Caco-2 (cell line): ENCODE data around the gene PCDHGB3. TPM values are rescaled to one million over a fixed set of nuclear protein-coding genes. Genes with fewer than 3 reads are reported as not detected.
"Not testable (repeated sequence)": the region's sequence is repeated elsewhere in the genome, so short reads cannot be mapped to it uniquely, and the experiment has no call there.

Experiments
- BruUV-seq: library from RNA; stranded (reverse); fragments of 400-500 nt; replicated peaks from 2 replicates; lab custom pipeline; 2021; lab: Mats Ljungman, UMichigan
- CTCF ChIA-PET: fragments of 300-600 bp; sonication (Branson Sonifier 250); formaldehyde crosslinking; loops from one replicate; lab custom pipeline; 2022; ENCODE audit warnings: antibody characterized with exemption; lab: Charles Lee
- POLR2A ChIA-PET: fragments of 300-600 bp; sonication (Branson Sonifier 250); formaldehyde crosslinking; loops from one replicate; lab custom pipeline; 2022; ENCODE audit warnings: antibody characterized with exemption; lab: Charles Lee
- DNase-seq, 2 experiments: peaks; one replicate each; pipeline versions ENCODE4 v3.0.0 to v3.0.0-alpha.2; 2020 to 2022
- H3K27me3 ChIP-seq: replicated peaks from 2 replicates; pipeline ENCODE4 v1.6.0; 2011; ENCODE audit warnings: low read length; ENCODE audit not compliant: control insufficient read depth, insufficient read depth
- H3K36me3 ChIP-seq: 2 replicates; pipeline ENCODE4 v1.5.1; 2011; ENCODE audit warnings: low read length; ENCODE audit not compliant: control insufficient read depth, insufficient read depth
- H3K4me1 ChIP-seq: fragments of 250-450 bp; sonication (Bioruptor Pico); 2 replicates; pipeline ENCODE4 v1.5.1; 2020; ENCODE audit warnings: mild to moderate bottlenecking
- H3K4me3 ChIP-seq: 2 replicates; pipeline ENCODE4 v1.5.1; 2011; ENCODE audit warnings: low read depth, mild to moderate bottlenecking, control low read depth, low read length
- H3K9me3 ChIP-seq: fragments of 250-450 bp; sonication (Bioruptor Pico); 2 replicates; pipeline ENCODE4 v1.5.1; 2020; ENCODE audit warnings: mild to moderate bottlenecking, moderate library complexity
- H3K27ac Mint-ChIP-seq: one replicate; pipeline ENCODE4 v1.8.0; 2022; ENCODE audit warnings: mixed read lengths; ENCODE audit not compliant: unreplicated experiment
- H3K27me3 Mint-ChIP-seq: one replicate; pipeline ENCODE4 v1.8.0; 2022; ENCODE audit warnings: mixed read lengths; ENCODE audit not compliant: insufficient read depth, unreplicated experiment
- H3K36me3 Mint-ChIP-seq: one replicate; pipeline ENCODE4 v1.8.0; 2022; ENCODE audit warnings: mild to moderate bottlenecking, mixed read lengths; ENCODE audit not compliant: insufficient read depth, unreplicated experiment
- H3K4me1 Mint-ChIP-seq: one replicate; pipeline ENCODE4 v1.8.0; 2022; ENCODE audit warnings: low read depth, mixed read lengths; ENCODE audit not compliant: unreplicated experiment
- H3K4me3 Mint-ChIP-seq: one replicate; pipeline ENCODE4 v1.8.0; 2022; ENCODE audit warnings: mild to moderate bottlenecking, moderate library complexity, mixed read lengths; ENCODE audit not compliant: unreplicated experiment
- H3K9me3 Mint-ChIP-seq: one replicate; pipeline ENCODE4 v1.8.0; 2022; ENCODE audit warnings: mixed read lengths; ENCODE audit not compliant: unreplicated experiment
- CTCF ChIP-seq, 2 experiments: fragments of 200-600 bp in 1 of 2; IDR thresholded peaks; 1 replicate in 1 of 2; 2 replicates in 1 of 2; pipeline versions ENCODE4 v1.5.1 to v1.8.0; 2011 to 2022; ENCODE audit warnings: antibody characterized with exemption in 1 of 2, control low read depth in 1 of 2, inconsistent platforms in 1 of 2, low read depth in 1 of 2, low read length in 1 of 2, mild to moderate bottlenecking in 1 of 2, moderate library complexity in 1 of 2; ENCODE audit not compliant: insufficient read depth in 1 of 2, severe bottlenecking in 1 of 2, unreplicated experiment in 1 of 2
- intact Hi-C: fragments of 100-400 bp; cut with micrococcal nuclease; formaldehyde crosslinking; loops from one replicate; pipeline ENCODE4 v1.10.0; 2022; ENCODE audit not compliant: unreplicated experiment
- total RNA-seq: library from RNA; stranded (reverse); gene quantifications from 2 replicates; pipeline ENCODE4 v1.2.3, GENCODE V29; 2022

The PCDHGB3 gene
- total RNA-seq, 1 experiment from 2014 or later, result 0.54 TPM

DNA sequence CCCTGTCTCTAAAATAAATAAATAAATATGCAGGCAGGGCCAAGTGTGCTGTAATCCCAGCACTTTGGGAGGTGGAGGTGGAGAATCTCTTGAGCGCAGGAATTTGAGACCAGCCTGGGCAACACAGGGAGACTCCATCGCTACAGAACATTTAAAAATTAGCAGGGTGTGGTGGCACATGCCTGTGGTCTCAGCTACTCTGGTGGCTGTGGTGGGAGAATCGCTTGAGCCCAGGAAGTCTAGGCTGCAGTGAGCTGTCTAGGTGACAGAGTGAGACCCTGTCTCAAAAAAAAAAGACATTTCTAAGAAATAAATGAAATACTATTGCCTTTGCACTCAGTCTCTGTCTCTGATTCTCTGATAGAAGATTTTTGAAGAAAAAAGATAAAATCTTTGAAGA is 41.5 kb downstream of the PCDHGB3 start:
- DNase-seq, result no peak
- BruUV-seq, result no TSS peak
- peaks cover 10% of the 10 kb centered on the region for H3K9me3 ChIP-seq
- intact Hi-C loops, result loop anchor here (5.0 kb wide), 1 partner anchor 89 kb away; the partner anchor contains the start of gene TAF7
- Mint-ChIP-seq H3K27ac (no peak overlapping the region), H3K36me3 (peaks cover 4% of the 10 kb centered on the region), H3K4me1 (no peaks in the 10 kb centered on the region), H3K9me3 (peaks cover 35% of the 10 kb centered on the region), H3K4me3 (no peak overlapping the region), H3K27me3 (no peaks in the 10 kb centered on the region)
- ChIA-PET CTCF (no interaction called here), POLR2A (no interaction called here)
- no peak for TF ChIP-seq CTCF (IDR thresholded peaks at IDR 0.05; ENCODE audit: insufficient read depth in 1 of 2, low read depth in 1 of 2, low read length in 1 of 2, severe bottlenecking in 1 of 2, unreplicated experiment in 1 of 2)
- H3K4me3 ChIP-seq, result no peak overlapping the region
- H3K4me1 ChIP-seq, result no peaks in the 10 kb centered on the region
- no peaks in the 10 kb centered on the region for H3K36me3 ChIP-seq
- H3K27me3 ChIP-seq, result no peaks in the 10 kb centered on the region

GRCh38 chr5:141412854-141413539 is 43.0 kb downstream of the PCDHGB3 start, which contains the start of gene PCDHGA10:
Gene PCDHGA10, plus strand, starts transcription at chr5:141412987. Its CDS starts 189 bp downstream, at chr5:141413176.
- peak in 1 of 2 experiments; percentile 50 for DNase-seq
- Mint-ChIP-seq H3K9me3 (peaks cover 37% of the 10 kb centered on the region), H3K27ac (no peak within 1 kb of the TSS), H3K36me3 (peaks cover 8% of the 10 kb centered on the region), H3K4me3 (peak within 1 kb of the TSS; percentile 86), H3K4me1 (no peaks in the 10 kb centered on the region), H3K27me3 (no peaks in the 10 kb centered on the region)
- Histone ChIP-seq H3K4me1 (no peaks in the 10 kb centered on the region), H3K36me3 (no peaks in the 10 kb centered on the region), H3K4me3 (peak within 1 kb of the TSS; percentile 49), H3K27me3 (no peaks in the 10 kb centered on the region), H3K9me3 (peaks cover 11% of the 10 kb centered on the region)
- TSS peak; percentile 19 for BruUV-seq
- intact Hi-C loops, result loop anchor here (1.0 to 5.0 kb wide), 4 partner anchors 91 to 147 kb away; partner anchors contain the start of gene TAF7
- TF ChIP-seq CTCF (IDR thresholded peaks at IDR 0.05; ENCODE audit: insufficient read depth in 1 of 2, low read depth in 1 of 2, low read length in 1 of 2, severe bottlenecking in 1 of 2, unreplicated experiment in 1 of 2), result peak; percentile 50 to 55
- POLR2A ChIA-PET, result interaction anchor here (1.4 kb wide), 1 partner anchor 92 kb away, joined by 4 read pairs; the partner anchor contains the start of gene TAF7
- CTCF ChIA-PET, result interaction anchor here (0.9 to 2.1 kb wide), 8 partner anchors 87 to 190 kb away, joined by 3 to 16 read pairs (median 4); partner anchors contain the start of gene PCDHB14

GRCh38 chr5:141413540-141414069 is 43.6 kb downstream of the PCDHGB3 start:
- ChIA-PET CTCF (interaction anchor here (1.1 to 2.1 kb wide), 6 partner anchors 102 to 190 kb away, joined by 4 to 16 read pairs (median 6); partner anchors contain the start of gene PCDHB14), POLR2A (interaction anchor here (1.4 kb wide), 1 partner anchor 93 kb away, joined by 4 read pairs; the partner anchor contains the start of gene TAF7)
- DNase-seq, result no peak
- Mint-ChIP-seq H3K4me3 (peak overlapping the region; percentile 86), H3K9me3 (peaks cover 42% of the 10 kb centered on the region), H3K27ac (no peak overlapping the region), H3K36me3 (peaks cover 14% of the 10 kb centered on the region), H3K27me3 (no peaks in the 10 kb centered on the region), H3K4me1 (no peaks in the 10 kb centered on the region)
- peaks cover 11% of the 10 kb centered on the region for H3K9me3 ChIP-seq
- no peaks in the 10 kb centered on the region for H3K27me3 ChIP-seq
- no peaks in the 10 kb centered on the region for H3K4me1 ChIP-seq
- H3K4me3 ChIP-seq, result peak overlapping the region; percentile 49
- no peak for TF ChIP-seq CTCF (IDR thresholded peaks at IDR 0.05; ENCODE audit: insufficient read depth in 1 of 2, low read depth in 1 of 2, low read length in 1 of 2, severe bottlenecking in 1 of 2, unreplicated experiment in 1 of 2)
- BruUV-seq, result no TSS peak
- intact Hi-C loops, result loop anchor here (1.0 to 5.0 kb wide), 3 partner anchors 91 to 147 kb away; partner anchors contain the start of gene TAF7
- no peaks in the 10 kb centered on the region for H3K36me3 ChIP-seq

- H3K9me3 Mint-ChIP-seq, result peaks cover 39% of the 10 kb centered on the region
- intact Hi-C loops, result loop anchor here (5.0 kb wide), 1 partner anchor 92 kb away; the partner anchor contains the start of gene TAF7
- POLR2A ChIA-PET, BruUV-seq, H3K36me3 ChIP-seq, H3K27me3 Mint-ChIP-seq, H3K4me3 ChIP-seq, H3K27me3 ChIP-seq, H3K4me1 ChIP-seq, H3K27ac Mint-ChIP-seq, CTCF ChIA-PET, H3K4me1 Mint-ChIP-seq, H3K4me3 Mint-ChIP-seq, DNase-seq: not testable (repeated sequence)
- H3K9me3 ChIP-seq, result peaks cover 15% of the 10 kb centered on the region
- peaks cover 23% of the 10 kb centered on the region for H3K36me3 Mint-ChIP-seq
Measured at GRCh38 chr5:141414548-141415274, 44.7 kb downstream of the PCDHGB3 start.
